ENCODE data around the gene ZNF318.
"Not testable (repeated sequence)": the region's sequence is repeated elsewhere in the genome, so short reads cannot be mapped to it uniquely, and the experiment has no call there.

ZNF318 gene

DNA sequence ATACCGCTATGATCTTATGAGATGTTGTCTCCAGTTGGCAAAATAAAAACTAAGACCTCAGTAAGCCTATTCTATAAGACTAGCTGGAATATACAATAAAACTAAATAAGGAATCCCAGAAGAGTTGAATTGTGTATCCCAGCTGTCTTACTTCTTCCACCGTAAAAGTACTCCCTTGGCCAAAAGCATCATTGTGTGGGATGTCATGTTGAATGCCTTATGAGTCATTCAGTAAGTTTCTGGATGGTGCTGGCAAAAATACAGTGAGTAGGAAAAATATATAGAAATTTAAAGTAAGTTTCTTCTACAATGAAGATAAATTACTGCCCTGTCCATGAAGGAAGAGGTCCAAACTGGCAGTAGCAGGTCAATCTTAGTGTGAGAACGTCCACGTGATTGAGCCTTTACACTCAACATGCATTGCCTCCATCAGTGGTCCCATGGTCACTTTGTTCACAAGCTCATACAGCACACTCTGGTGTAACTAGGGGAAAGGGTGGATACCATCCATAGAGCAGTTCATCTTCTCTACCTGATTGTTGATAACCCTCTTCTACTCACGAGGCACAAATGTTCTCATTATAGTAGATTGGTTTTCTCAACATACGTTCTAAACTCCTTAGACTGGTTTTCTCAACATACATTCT is 13.7 kb upstream of the ZNF318 start:
- DNase-seq (ENCODE audit: low read depth in 2 of 2), result peak; percentile 59 to 74
- no peak overlapping the region for H3K4me3 ChIP-seq (replicated peaks in 1 of 2; ENCODE audit: low read depth in 2 of 2, low read length in 2 of 2)
- TF ChIP-seq, protein P1, sequence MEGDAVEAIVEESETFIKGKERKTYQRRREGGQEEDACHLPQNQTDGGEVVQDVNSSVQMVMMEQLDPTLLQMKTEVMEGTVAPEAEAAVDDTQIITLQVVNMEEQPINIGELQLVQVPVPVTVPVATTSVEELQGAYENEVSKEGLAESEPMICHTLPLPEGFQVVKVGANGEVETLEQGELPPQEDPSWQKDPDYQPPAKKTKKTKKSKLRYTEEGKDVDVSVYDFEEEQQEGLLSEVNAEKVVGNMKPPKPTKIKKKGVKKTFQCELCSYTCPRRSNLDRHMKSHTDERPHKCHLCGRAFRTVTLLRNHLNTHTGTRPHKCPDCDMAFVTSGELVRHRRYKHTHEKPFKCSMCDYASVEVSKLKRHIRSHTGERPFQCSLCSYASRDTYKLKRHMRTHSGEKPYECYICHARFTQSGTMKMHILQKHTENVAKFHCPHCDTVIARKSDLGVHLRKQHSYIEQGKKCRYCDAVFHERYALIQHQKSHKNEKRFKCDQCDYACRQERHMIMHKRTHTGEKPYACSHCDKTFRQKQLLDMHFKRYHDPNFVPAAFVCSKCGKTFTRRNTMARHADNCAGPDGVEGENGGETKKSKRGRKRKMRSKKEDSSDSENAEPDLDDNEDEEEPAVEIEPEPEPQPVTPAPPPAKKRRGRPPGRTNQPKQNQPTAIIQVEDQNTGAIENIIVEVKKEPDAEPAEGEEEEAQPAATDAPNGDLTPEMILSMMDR (IDR thresholded peaks at IDR 0.05; ENCODE audit: low read depth, low read length), result no peak

DNA sequence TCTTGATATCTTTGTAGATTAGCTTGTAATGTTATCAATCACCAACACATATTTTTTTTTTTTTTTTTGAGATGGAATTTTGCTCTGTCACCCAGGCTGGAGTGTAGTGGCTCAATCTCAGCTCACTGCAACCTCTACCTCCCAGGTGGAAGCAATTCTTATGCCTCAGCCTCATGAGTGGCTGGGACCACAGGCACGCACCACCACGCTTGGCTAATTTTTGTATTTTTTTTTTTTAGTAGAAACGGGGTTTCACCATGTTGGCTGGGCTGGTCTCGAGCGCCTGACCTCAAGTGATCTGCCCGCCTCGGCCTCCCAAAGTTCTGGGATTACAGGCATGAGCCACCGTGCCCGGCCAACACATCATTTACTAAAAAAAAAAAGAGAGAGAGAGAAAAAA is 11.4 kb upstream of the ZNF318 start:
- H3K4me3 ChIP-seq (replicated peaks in 1 of 2; ENCODE audit: low read depth in 2 of 2, low read length in 2 of 2); DNase-seq (ENCODE audit: low read depth in 2 of 2): not testable (repeated sequence)

DNA sequence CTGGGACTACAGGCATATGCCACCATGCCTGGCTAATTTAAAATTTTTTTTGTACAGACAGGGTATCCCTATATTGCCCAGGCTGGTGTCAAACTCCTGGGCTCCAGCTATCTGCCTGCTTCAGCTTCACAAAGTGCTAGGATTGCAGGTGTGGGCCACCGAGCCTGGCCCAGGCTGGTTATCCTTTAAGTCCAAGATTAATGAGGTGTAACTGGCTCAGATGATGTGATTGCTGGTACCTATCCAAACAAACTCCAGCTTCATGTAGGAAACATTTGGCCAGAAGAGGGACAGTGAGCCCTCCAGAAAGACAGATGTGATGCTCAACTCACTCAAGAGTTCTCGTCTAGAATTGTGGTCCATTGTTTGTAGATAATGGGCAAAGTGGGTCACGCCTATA is 9.2 kb upstream of the ZNF318 start:
- TF ChIP-seq, protein P1 (IDR thresholded peaks at IDR 0.05; ENCODE audit: low read depth, low read length), result no peak
- no peak overlapping the region for H3K4me3 ChIP-seq (replicated peaks in 1 of 2; ENCODE audit: low read depth in 2 of 2, low read length in 2 of 2)
- no peak for DNase-seq (ENCODE audit: low read depth in 2 of 2)

DNA sequence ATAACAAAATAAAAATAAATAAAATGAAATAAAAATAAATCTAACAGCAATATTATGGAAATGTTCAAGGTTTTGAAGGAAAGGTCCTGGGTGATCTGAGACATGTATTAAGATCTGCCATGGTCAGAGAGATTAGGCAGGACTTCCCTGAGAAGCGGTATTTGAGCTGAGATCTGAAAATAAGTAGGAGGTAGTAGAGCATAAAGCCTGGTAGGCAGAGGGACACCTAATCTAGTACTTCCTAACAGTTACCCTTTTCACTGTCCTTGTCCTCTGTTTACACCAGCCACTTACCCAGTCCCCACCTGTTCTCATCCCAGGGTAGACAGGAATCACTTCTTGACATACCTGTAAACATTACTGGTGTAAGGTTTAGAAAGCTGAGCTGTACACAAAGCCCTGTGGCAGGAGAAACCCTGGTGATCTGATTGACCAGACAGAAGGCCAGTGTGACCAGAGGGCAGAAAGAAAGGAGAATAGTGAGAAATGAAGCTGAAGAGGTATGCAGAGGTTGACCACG is 8.3 kb upstream of the ZNF318 start:
- no peak for DNase-seq (ENCODE audit: low read depth in 2 of 2)
- H3K4me3 ChIP-seq (replicated peaks in 1 of 2; ENCODE audit: low read depth in 2 of 2, low read length in 2 of 2), result no peak overlapping the region
- TF ChIP-seq, protein P1 (IDR thresholded peaks at IDR 0.05; ENCODE audit: low read depth, low read length), result no peak

DNA sequence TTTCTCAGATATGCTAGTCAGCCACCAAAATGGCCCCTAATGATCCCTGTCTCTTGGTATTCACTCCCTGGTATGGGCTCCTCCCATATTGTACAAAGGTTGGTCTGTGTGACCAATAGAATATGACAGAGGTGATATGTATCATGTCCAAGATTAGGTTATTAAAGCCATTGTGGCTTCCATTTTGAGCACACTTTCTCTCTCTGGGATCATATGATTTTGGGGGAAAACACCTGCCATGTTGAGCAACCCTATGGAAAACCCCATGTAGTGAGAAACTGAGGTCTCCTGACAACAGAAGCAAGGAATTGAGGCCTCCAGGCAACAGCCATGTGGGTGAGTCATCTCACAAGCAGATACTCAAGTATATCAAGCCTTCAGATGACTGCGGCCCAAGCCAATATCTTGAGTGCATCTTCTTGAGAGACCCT is 7.1 kb upstream of the ZNF318 start:
- TF ChIP-seq, protein P1 (IDR thresholded peaks at IDR 0.05; ENCODE audit: low read depth, low read length), result no peak
- peak in 1 of 2 donors; percentile 33 for DNase-seq (ENCODE audit: low read depth in 2 of 2)
- no peak overlapping the region for H3K4me3 ChIP-seq (replicated peaks in 1 of 2; ENCODE audit: low read depth in 2 of 2, low read length in 2 of 2)

DNA sequence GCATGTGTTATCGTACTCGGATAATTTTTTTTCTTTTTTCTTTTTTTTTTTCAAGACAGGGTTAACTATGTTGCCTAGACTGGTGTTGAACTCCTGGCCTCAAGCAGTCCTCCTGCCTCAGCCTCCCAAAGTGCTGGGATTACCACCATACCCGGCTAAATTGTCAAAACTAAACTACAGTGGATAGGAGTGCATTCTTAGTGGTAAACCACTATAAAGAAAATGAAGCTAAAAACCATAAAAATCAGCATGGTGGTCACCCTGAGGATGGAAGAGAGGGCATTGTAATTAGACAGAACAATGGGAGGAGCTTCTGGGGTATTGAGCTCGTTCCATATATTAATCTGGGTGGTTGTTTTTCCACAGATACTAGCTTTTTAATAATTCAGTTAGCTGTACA is 6.2 kb upstream of the ZNF318 start:
- no peak for DNase-seq (ENCODE audit: low read depth in 2 of 2)
- H3K4me3 ChIP-seq (replicated peaks in 1 of 2; ENCODE audit: low read depth in 2 of 2, low read length in 2 of 2), result no peak overlapping the region
- TF ChIP-seq, protein P1 (IDR thresholded peaks at IDR 0.05; ENCODE audit: low read depth, low read length), result no peak

DNA sequence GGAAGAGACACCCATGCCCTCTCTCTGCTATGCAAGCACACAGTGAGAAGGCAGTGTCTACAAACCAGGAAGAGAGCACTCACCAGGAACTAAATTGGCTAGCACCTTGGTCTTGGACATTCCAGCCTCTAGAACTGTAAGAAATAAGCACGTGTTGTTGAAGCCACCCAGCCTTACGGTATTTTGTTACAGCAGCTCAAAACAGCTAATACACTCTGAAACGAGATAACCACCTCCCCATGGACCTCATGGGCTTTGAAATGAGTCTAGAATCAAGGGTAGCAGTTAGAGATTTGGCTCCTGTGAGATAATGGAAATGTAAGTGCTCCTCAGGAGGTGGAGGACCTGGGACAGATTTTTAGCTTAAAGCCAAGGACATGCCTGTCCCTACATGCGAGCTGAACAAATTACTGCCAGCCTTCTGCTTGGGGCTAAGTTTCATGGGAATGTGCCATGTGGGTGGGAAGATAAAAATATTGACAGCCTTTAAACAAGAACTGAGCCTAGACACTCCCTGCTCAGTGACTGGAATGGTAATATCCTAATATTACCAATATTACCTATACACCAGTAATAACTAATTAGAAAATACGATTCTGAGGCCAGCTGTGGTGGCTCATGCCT is 3.9 kb upstream of the ZNF318 start:
- TF ChIP-seq, protein P1 (IDR thresholded peaks at IDR 0.05; ENCODE audit: low read depth, low read length), result no peak
- no peak overlapping the region for H3K4me3 ChIP-seq (replicated peaks in 1 of 2; ENCODE audit: low read depth in 2 of 2, low read length in 2 of 2)

DNA sequence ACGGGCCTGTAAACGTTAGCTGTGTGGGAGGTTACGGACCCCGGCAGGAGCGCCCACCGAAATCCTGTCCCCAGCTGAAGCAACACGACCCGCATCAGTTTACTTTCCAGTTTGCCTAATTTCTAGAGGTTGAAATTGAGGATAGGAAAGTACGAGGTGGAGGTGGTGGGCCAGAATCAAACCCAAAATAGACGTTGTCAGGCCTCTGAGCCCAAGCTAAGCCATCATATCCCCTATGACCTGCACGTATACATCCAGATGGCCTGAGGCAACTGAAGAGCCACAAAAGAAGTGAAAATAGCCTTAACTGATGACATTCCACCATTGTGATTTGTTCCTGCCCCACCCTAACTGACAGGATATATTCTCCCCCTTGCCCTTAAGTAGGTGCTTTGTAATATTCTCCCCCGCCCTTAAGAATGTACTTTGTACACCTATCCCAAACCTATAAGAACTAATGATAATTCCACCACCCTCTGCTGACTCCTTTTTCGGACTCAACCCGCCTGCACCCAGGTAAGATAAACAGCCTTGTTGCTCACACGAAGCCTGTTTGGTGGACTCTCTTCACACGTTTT is 645 bp upstream of the ZNF318 start:
- not testable (repeated sequence) for DNase-seq (ENCODE audit: low read depth in 2 of 2)
- H3K4me3 ChIP-seq (replicated peaks in 1 of 2; ENCODE audit: low read depth in 2 of 2, low read length in 2 of 2), result peak overlapping the region; percentile 29 to 40

More for the DNA sequence above, 3.9 kb upstream of the ZNF318 start:
- no peak for DNase-seq (ENCODE audit: low read depth in 2 of 2)

Data from cardiac fibroblast (primary cell).